T-helper 1 cell treated with Interleukin-12 subunit alpha and Interleukin-12 subunit beta and Interleukin-4 antibody, amounts not matched to agents 30 μg/mL and 1 μg/mL, for 36 hours (primary cell): ENCODE measurements around the gene SLC16A12.

Source experiments
- H3K27ac Mint-ChIP-seq: one replicate; pipeline ENCODE4 v1.8.0; 2021; ENCODE audit warnings: mild to moderate bottlenecking, mixed read lengths
- H3K27me3 Mint-ChIP-seq: one replicate; pipeline ENCODE4 v1.8.0; 2021; ENCODE audit warnings: low read depth, mixed read lengths
- H3K36me3 Mint-ChIP-seq: one replicate; pipeline ENCODE4 v1.8.0; 2021; ENCODE audit warnings: low read depth, mixed read lengths
- H3K4me1 Mint-ChIP-seq: one replicate; pipeline ENCODE4 v1.8.0; 2021; ENCODE audit warnings: low read depth, mixed read lengths
- H3K4me3 Mint-ChIP-seq: one replicate; pipeline ENCODE4 v1.8.0; 2021; ENCODE audit warnings: mild to moderate bottlenecking, moderate library complexity, mixed read lengths
- H3K9me3 Mint-ChIP-seq: one replicate; pipeline ENCODE4 v1.8.0; 2021; ENCODE audit warnings: mixed read lengths

The SLC16A12 gene

DNA sequence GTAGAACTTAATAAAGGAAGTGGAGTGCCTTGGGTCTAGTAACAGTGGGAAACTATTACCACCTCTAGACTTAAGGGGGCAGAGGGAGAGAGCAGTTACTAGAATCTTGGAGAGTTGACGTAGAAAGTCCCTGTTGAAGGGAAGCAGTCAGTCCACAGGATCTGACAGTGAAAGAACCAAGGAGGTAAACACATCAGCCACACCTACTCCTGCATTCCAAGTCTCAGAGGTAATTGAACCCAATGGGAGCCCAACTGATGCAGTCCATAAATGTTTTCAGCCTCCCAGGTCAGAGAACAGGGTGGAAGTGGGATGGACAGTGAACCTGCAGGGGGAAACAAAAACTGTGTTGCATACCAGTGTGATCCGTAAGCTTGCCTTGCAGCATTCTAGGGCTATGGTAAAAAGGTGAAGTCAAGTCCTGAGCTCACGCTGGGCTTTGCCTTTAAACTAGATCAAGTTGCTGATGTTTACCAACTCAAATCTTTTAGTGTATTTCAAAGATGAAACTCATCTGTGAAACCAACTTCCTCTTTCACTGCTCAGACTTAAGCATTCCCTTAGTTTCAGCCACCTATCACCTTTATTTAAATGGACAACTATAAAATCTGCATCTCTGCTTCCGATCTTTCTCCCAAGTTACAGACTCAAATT lies 57.2 kb downstream of the SLC16A12 start:
- no peaks in the 10 kb centered on the region for H3K36me3 Mint-ChIP-seq
- no peaks in the 10 kb centered on the region for H3K9me3 Mint-ChIP-seq
- no peak overlapping the region for H3K27ac Mint-ChIP-seq
- peaks cover 17% of the 10 kb centered on the region for H3K27me3 Mint-ChIP-seq
- H3K4me3 Mint-ChIP-seq = no peak overlapping the region
- H3K4me1 Mint-ChIP-seq = no peaks in the 10 kb centered on the region

DNA sequence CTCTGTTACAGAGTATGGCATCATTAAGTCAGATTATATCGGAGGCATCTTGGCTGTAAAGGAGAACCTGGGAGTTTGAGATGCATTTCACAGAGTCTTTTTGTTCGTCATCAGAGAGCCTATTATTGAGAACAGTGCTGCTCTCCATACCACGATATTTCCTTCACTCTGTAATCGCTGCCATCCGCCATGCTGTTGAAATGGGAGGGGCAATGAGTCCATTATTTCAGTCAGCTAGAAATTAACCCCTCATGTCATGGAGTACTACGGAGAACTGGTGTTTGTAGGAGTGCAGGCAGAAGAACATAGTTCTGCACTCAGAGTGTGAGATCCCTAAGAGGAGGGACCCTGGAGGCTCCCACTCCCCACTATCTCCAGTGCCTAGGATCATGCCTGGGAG lies 59.2 kb downstream of the SLC16A12 start:
- Mint-ChIP-seq H3K4me1 (no peaks in the 10 kb centered on the region), H3K9me3 (no peaks in the 10 kb centered on the region), H3K27me3 (peaks cover 12% of the 10 kb centered on the region), H3K36me3 (no peaks in the 10 kb centered on the region), H3K4me3 (no peak overlapping the region), H3K27ac (no peak overlapping the region)

DNA sequence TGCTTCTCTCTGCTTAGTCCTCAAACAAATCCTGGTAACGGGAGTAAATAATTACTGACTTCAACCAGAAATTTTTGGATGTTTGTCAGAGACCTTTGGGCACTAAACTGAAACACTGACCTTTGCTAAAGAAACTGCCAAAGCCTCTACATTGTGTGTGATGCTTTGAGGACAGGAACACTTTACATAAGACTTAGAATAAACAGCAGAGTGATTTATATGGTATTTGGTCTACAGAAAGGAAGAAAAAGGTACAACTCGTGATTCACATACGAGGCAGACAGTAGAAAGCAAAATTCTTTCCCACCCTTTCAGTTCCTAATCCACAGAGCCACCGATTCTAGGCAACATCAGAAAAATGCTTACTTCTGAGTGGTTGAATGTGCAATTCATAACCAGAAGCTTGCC lies 59.8 kb downstream of the SLC16A12 start:
- Mint-ChIP-seq H3K9me3 (no peaks in the 10 kb centered on the region), H3K4me1 (peaks cover 3% of the 10 kb centered on the region), H3K27me3 (peaks cover 11% of the 10 kb centered on the region), H3K36me3 (no peaks in the 10 kb centered on the region), H3K4me3 (no peak overlapping the region), H3K27ac (no peak overlapping the region)

DNA sequence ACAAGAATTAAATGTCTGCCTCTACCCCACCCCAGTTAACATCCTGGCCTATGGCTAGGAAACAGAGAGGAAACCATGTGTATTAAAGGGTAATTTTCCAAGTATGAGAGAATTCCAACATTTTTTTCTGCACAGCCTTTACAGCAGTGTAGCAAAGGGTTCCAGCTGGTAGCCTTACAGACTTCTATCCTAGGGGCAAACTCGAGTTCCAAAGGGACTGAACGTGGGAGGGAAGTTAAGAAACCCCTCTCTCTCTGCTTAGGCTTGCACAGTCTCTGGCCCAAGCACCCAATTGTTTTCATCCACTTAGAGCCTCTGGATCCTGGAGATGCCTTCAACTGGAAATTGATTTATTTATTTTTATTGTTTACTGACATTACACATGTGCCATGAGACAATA lies 60.3 kb downstream of the SLC16A12 start:
- peaks cover 10% of the 10 kb centered on the region for H3K27me3 Mint-ChIP-seq
- no peak overlapping the region for H3K27ac Mint-ChIP-seq
- H3K4me3 Mint-ChIP-seq = no peak overlapping the region
- peaks cover 3% of the 10 kb centered on the region for H3K4me1 Mint-ChIP-seq
- no peaks in the 10 kb centered on the region for H3K9me3 Mint-ChIP-seq
- H3K36me3 Mint-ChIP-seq = no peaks in the 10 kb centered on the region

DNA sequence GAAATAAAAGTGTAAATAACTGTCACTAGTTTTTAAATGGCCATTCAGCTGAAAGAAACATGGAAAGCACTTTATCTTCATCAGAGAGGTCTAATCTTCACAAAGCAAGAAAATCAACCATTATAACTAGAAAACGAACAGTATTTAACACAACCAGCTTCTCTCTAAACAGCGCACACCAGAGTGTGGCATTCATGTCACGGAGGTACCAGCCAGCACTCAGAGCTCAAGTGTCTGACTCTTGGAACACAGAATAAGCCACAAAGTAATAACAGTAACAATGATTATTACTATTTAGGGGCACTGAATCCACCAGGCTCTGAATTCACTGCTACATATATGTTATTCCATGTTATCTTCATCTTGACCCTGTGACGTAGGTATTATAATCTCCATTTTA lies 60.9 kb downstream of the SLC16A12 start:
- Mint-ChIP-seq H3K4me1 (peaks cover 3% of the 10 kb centered on the region), H3K36me3 (no peaks in the 10 kb centered on the region), H3K9me3 (no peaks in the 10 kb centered on the region), H3K27ac (no peak overlapping the region), H3K4me3 (no peak overlapping the region), H3K27me3 (peaks cover 8% of the 10 kb centered on the region)

DNA sequence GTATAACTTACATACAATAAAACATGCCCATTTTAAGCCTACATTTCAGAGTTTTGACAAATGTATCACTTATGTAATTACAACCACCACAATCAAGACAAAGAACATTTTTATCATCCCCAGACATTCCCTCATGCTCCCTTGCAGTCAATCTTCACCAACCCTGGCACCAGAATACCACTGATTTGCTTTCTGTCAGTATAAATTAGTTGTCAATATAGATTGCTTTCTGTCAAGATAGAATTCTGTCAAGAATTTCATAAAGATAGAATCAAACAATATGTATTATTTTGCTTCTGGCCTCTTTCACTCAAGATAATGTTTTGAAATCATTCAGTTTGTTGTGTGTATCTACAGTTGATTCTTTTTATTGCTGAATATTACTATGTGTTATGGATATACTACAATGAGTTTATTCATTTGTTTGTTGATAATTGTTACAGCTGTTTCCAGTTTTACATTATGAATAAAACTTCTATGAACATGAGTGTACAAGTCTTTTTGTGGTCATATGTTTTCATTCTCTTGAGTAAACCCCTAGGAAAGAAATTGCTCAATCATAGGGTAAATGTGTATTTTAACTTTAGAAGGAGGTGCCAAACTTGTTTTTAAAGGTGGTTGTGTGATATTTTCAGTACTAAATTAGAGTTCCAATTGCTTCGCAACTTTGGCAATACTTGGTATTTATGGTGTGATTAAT lies 64.1 kb downstream of the SLC16A12 start:
- H3K4me3 Mint-ChIP-seq = no peak overlapping the region
- no peaks in the 10 kb centered on the region for H3K9me3 Mint-ChIP-seq
- peaks cover 8% of the 10 kb centered on the region for H3K27me3 Mint-ChIP-seq
- H3K36me3 Mint-ChIP-seq = no peaks in the 10 kb centered on the region
- no peak overlapping the region for H3K27ac Mint-ChIP-seq
- H3K4me1 Mint-ChIP-seq = peaks cover 3% of the 10 kb centered on the region

DNA sequence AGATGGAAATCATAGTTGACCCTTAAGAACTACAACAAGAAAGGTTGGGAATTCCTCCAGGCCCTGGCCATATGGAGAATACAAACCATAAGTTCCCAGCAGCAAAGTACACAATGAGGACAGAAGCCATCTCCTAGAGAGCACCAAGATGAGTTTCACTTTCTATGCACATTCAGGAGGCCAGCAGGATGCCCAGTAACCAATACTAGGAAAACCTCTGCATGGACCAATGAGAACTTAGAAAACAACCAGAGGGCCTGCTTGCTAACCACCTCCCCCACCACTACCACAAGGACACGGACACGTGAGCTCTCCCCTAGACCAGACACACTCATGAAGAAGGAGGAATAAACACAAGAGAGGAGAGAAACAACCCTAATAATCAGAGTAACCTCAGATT lies 64.8 kb downstream of the SLC16A12 start:
- Mint-ChIP-seq H3K27me3 (peaks cover 9% of the 10 kb centered on the region), H3K9me3 (no peaks in the 10 kb centered on the region), H3K27ac (no peak overlapping the region), H3K4me3 (no peak overlapping the region), H3K4me1 (peaks cover 3% of the 10 kb centered on the region), H3K36me3 (no peaks in the 10 kb centered on the region)

DNA sequence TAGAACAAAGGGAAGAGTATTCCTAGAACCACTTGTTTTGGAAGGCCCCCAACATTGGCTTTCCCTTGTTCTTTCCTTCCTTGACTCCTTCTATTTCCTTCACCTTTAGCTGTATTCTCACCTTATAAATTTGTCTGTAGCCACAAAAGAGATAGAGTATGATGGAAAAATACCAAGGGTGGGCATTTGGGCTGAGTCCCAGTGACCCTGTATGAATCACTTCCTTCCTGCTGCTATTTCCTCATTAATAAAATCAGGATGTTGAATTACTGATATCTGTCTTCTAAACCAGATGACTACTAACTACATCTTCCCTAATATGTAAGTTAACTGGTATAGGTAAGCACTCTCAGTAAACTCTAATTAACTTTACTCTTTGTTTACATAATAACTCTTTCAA lies 65.9 kb downstream of the SLC16A12 start:
- peaks cover 3% of the 10 kb centered on the region for H3K4me1 Mint-ChIP-seq
- H3K27me3 Mint-ChIP-seq = peaks cover 11% of the 10 kb centered on the region
- H3K4me3 Mint-ChIP-seq = no peak overlapping the region
- H3K27ac Mint-ChIP-seq = no peak overlapping the region
- no peaks in the 10 kb centered on the region for H3K9me3 Mint-ChIP-seq
- H3K36me3 Mint-ChIP-seq = no peaks in the 10 kb centered on the region

DNA sequence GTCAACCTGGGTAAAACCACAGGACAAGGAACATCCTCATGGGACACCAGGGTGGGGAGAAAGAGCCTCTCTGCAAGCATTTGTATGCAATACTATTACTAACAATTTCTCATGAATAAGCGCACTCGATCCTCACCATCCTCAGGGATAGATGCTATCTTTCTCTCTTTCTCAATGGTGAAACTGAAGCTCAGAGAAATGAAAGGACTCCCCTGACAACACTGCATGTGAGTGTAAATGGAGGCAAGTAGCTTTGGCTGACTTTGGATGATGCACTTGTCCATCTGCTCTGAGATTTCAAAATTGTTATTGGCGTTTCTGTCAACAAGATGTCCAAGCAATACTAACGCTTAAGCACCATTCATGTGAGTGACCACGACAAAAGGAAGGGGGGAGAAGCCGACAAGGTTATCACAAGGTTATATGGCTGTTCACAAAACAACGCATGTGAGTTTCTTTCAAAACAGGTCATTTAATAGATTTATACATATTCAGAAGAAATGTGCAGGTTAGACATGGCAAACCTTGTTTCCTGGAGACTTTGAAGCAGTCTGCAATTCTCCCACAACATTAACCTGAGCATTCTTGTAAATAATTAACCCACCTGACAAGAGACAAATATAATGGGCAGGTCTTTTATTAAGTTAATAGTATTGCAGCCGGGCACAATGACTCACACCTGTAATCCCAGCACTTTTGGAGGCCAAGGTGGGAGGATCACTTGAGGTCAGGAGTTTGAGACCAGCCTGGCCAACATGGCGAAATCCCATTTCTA lies 67.0 kb downstream of the SLC16A12 start:
- Mint-ChIP-seq H3K9me3 (no peaks in the 10 kb centered on the region), H3K36me3 (no peaks in the 10 kb centered on the region), H3K27ac (no peak overlapping the region), H3K27me3 (peaks cover 3% of the 10 kb centered on the region), H3K4me1 (peaks cover 3% of the 10 kb centered on the region), H3K4me3 (no peak overlapping the region)

DNA sequence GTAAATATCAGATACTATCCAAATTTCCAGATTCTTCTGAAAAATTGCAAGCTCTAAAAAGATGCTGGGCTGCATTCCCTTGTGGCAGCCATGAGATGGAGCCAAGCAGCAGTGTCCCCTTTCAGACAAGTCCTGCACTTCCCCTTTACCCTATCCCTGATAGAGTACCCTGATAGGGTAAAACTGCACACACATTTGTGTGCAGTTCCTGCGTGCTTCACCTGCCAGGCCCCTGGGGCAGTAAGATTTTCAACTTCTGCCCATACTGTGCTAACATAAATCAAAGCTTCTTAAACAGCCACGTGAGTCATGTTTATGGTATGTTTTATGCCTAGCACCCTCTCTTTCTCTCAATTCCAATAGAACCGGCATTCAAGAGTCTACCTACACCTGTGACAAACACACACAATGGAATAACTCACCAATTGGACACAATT lies 68.8 kb downstream of the SLC16A12 start:
- H3K4me3 Mint-ChIP-seq = no peak overlapping the region
- H3K27ac Mint-ChIP-seq = no peak overlapping the region
- peaks cover 3% of the 10 kb centered on the region for H3K4me1 Mint-ChIP-seq
- H3K36me3 Mint-ChIP-seq = no peaks in the 10 kb centered on the region
- no peaks in the 10 kb centered on the region for H3K9me3 Mint-ChIP-seq
- H3K27me3 Mint-ChIP-seq = peaks cover 14% of the 10 kb centered on the region

DNA sequence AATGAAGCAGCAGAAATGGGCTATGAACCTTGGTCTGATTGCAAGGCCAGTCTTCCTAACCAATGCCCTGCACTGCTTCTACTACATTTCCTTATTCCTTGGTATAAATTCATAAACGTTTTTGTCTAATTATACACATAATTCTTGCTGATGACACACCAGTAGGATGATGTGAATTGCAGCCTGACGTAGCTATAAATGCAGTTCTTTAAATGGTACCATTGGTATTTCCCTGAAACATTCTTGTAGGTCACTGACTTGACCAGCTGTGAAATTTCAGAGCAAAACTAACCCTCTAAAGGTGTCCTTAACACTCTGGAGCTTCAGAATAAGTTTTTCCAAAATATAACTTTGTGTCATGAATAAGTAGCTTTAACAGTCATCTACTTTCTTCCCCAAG lies 70.2 kb downstream of the SLC16A12 start:
- Mint-ChIP-seq H3K27me3 (peaks cover 14% of the 10 kb centered on the region), H3K9me3 (no peaks in the 10 kb centered on the region), H3K36me3 (no peaks in the 10 kb centered on the region), H3K4me1 (no peaks in the 10 kb centered on the region), H3K27ac (no peak overlapping the region), H3K4me3 (no peak overlapping the region)

DNA sequence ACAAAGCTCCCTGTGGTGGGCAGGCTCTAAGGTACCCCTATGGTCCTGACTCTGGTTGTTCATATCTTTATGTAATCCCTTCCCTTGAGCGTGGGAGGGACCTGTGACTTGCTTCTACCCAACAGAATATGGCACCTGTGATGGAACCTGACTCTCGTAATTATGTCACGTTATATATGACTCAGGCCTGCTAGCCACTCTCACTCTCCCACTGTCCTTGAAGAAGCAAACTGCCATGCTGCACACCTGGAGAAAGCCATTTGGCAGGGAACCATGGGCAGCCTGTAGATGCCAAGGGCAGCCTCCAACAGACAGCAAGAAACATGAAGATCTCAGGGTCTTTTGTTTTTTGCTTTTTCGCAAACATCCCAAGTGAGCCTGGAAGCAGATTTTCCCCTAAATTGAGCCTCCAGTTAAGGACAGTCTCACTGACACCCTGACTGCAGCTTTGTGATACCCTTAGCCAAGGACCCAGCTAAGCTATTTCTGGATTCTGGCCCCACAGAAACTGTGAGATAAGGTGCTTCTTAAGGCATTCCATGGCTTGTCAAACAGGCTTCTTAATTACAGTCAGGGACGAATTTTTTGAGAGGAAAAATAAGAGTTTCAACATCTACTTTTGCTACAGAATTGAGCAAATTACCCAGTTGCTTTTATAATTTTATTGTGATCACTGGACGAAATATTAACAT lies 71.4 kb downstream of the SLC16A12 start:
- Mint-ChIP-seq H3K4me3 (no peak overlapping the region), H3K4me1 (no peaks in the 10 kb centered on the region), H3K27me3 (peaks cover 18% of the 10 kb centered on the region), H3K36me3 (no peaks in the 10 kb centered on the region), H3K27ac (no peak overlapping the region), H3K9me3 (no peaks in the 10 kb centered on the region)

DNA sequence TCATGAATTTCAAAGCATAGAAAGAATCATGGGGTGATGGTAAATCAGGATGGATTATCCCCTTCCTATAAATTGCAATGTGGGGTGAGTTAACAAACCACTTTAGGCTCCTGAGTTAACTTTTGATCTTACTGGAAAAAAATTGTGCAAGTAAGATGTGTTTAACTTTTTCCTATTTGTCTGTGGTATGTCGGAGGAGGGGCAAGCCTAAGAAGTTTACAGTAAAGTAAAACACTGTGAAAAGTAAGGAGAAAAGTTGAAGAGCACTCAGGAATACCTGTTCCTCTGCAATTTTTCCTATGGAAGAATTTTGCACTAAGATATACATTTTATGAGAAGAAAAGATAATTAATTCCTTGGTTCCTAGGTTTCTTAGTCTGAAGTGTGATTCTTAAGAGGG lies 76.6 kb downstream of the SLC16A12 start:
- Mint-ChIP-seq H3K4me3 (no peak overlapping the region), H3K27ac (no peak overlapping the region), H3K27me3 (peaks cover 41% of the 10 kb centered on the region), H3K4me1 (no peaks in the 10 kb centered on the region), H3K9me3 (no peaks in the 10 kb centered on the region), H3K36me3 (no peaks in the 10 kb centered on the region)

DNA sequence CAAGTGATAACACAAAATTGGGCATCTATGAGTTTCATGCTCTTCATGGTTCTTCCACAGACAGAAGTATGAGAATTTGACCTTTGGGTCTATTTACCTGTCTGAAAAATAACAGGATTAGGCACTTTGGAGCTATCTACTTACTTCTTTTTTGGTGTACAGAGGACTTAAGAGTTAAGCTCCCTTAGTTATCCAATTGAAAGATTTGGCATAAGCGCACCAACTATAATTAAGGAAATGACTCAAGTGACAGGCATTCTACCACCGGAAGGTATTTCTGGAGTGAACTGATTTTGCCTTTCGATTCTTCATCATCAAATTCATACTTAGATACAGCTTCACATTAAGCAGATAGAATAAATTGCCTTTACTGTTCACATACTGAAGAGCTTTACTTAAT lies 77.1 kb downstream of the SLC16A12 start:
- Mint-ChIP-seq H3K4me1 (no peaks in the 10 kb centered on the region), H3K9me3 (no peaks in the 10 kb centered on the region), H3K4me3 (no peak overlapping the region), H3K27me3 (peaks cover 41% of the 10 kb centered on the region), H3K27ac (no peak overlapping the region), H3K36me3 (no peaks in the 10 kb centered on the region)
